Loucy (cell line): ENCODE results near the gene HDAC10.

ENCODE experiments used
- CTCF ChIP-seq: fragments of 200-600 bp; sonication (generic); conservative IDR thresholded peaks from 2 replicates; pipeline ENCODE4 v1.5.1; 2014; ENCODE audit warnings: mild to moderate bottlenecking, antibody characterized with exemption, low read length
- EZH2phosphoT487 ChIP-seq: fragments of 200-600 bp; IDR thresholded peaks from 2 replicates; pipeline ENCODE4 v1.6.1; 2018; ENCODE audit warnings: antibody characterized with exemption, mild to moderate bottlenecking, moderate library complexity, borderline replicate concordance

- TF ChIP-seq CTCF, result no peak
- TF ChIP-seq EZH2phosphoT487, result no peak
These were observed 6.6 kb upstream of the HDAC10 start for GRCh38 chr22:50257451-50258360.
